ENCODE results near the gene CARS2.
"Not testable (repeated sequence)": the region's sequence is repeated elsewhere in the genome, so short reads cannot be mapped to it uniquely, and the experiment has no call there.

The CARS2 gene

DNA sequence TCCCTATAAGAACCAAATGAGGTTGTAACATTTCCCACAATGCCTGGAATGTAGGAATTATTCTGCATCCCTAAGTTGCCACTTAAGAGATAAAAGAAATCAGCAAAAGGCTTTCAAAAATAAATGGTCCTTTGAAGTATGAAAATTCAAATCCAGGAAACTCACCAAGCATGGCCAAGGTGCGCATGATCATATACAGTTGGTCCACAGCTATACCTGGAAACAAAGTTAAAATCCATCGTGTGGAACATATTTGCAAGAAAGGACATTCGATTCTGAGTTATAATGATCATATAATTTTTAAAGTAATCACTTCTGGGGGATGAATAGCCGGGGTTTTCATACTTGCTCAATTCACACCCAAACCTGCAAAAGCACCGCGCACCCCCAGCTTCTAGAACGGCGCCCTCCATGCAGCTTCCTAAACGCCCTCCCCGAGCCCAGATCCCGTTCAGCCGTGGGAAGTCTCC is 525 bp downstream of the CARS2 start:
- DNase-seq, result no peak

DNA sequence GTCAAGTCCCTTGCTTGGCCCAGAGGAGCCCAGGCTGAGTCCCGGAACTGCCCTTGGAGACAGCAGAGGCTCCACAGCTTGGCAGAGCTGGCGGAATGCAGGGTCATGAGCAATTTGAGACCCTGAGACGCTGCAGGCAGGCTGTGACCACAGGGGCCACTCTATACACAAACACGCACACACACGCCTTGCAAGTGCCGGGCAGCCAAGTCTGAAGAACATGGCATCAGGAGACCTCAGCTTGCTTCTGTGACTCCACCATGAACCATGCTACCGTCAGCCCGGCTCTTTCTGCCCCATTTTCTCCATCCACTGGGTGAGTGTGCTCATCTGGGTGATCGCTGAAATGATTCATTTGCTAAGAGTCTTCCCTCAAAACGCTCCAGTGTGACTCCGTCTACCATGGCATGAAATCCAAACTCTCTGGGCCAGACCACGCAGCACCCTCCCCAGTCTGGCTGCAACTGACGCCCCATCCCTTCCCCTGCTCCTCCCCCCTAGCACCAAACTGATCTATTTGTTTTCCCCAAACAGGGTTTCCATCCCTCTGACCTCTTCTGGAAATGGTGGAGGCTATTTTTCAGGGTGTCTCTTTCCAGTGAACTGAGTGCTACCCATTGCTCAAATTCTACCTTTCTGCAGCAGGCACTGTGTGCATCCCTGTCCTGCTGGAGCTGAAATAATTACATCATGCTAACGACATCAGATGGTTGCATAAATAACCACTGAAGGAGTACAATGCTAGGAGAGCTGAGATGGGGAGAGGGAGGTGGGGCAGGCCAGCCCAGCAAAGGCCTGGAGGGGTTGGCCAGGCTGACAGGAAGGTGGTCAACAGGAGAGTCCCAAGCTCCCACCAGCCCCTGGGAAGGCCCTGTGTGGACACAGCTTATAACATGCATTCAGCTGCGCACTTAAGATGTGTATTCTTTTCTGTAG is 3.1 kb downstream of the CARS2 start:
- DNase-seq, result no peak

DNA sequence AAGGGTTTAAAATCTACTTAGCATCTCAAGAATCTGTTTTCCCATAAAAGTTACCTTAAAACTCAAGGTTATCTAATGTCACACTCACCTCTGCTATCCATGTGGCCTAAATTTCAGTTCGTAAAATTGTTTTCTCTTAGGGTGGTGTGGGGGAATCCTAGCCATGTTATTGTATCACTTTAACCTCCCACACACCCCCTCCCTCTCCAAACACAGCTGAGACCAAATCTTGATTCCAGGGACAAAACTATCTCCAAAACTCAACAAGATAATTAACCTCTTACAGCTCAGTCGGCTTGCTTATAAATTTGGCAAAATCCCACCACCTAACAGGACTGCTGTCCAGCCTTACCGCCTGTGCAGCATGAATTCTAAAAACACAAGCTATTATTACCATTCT is 3.8 kb downstream of the CARS2 start:
- DNase-seq, result no peak

DNA sequence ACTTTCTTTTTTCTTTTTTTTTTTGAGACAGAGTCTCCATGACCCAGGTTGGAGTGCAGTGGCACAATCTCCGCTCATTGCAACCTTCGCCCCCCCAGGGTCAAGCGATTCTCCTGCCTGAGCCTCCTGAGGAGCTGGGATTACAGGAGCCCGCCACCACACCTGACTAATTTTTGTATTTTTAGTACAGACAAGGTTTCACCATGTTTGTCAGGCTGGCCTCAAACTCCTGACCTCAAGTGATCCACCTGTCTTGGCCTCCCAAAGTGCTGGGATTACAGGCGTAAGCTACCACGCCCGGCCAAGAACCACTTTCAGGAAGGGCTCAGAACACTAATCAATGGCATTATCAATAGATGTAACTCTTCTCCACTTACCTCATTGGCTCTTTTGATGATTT is 4.9 kb downstream of the CARS2 start:
- DNase-seq, result not testable (repeated sequence)

DNA sequence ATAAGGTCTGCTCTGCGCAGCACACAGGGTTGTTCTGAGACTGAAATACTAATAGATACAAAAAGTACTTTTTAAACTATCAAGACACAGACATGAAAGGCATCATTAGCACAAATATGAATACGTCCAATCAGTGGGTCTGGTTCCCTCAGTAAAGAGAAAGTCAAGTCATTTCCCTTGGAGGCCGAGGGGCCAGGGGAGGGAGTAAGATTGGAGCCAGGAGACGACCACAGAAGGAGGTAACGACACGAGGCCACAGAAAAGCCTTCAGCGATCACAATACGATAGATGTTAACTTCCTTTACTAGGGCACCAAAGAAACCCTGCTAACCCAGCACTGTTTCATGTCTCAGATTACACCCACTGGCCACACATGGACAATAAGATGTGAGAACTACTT is 5.3 kb downstream of the CARS2 start:
- no peak for DNase-seq

GRCh38 chr13:110700186-110700585 is 5.7 kb downstream of the CARS2 start:
- no peak for DNase-seq

DNA sequence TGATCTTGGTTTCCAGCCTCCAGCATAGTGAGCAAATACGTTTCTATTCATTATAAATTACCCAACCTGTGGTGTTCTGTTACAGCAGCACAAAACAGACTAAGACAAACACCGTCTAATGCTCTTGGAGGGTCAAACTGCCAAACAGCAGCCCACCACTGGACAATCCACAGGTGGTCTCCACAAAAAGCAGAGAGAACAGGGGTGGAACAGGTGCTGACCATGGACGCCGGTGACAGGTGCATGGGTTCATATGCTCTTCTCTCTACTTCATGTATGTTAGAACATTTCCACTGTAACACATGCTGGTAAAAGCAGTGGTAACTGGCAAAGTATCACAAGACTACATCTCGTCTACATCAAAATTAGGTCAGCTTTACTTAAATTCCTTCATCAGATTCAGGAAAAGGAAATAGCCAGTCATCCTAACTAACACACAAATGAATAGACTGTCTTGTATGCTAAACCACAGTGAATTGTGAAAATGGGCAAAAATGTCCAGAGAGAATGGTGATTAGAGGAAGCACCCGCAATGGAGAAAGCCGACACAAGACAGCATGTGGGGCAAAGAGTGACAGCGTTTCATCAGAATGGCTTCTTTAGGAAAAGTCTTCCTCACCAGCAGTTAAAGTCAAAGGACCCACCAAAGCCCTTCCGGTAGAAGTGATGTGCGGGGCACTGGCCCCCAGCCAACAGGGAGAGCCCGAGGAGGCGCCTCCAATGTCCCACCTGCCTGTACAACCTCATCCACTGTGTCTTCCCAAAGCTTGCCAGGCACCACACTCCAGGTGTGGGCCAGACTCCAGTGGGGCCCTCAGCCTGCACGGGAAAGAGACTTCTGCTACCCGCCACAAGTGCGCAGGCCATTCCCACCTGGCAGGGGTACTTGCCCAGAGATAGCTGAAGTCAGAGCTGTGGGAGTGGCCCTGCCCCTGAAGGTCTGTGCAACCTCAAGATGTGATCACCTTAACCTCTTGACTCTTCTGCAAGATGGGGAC is 6.5 kb downstream of the CARS2 start:
- no peak for DNase-seq

DNA sequence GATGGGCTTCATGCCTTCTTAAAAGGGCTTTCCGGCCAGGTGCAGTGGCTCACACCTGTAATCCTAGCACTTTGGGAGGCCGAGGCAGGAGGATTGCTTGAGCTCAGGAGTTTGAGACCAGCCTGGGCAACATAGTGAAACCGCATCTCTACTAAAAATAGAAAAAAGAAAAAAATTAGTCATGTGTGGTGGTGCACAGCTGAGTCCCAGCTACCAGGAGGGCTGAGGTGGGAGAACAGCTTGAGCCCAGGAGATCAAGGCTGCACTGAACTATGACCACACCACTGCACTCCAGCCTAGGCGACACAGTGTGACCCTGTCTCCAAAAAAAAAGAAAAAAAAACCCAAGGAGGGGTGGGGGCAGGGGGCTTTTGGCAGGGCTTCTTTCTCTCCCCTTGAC is 7.2 kb downstream of the CARS2 start:
- no peak for DNase-seq

DNA sequence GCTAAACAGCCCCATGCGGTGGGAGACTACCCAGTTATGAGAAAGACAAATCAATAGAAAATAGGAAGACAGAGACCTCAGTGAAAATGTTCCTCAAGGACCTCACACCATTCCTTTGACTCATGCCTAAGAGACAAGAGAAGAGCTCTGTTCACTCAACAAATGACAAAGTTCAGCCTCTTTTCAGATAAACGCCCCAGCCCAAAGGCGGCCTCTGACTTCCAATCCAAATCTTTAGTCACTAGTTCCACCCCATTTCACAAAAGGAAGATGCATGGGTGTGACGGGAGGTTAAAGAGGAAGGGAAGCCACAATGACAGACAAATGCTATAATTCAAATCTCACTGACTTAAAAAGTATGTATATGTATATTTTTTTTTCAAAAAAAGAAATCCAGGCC is 8.1 kb downstream of the CARS2 start:
- DNase-seq, result no peak

GRCh38 chr13:110696776-110697175 is 9.1 kb downstream of the CARS2 start:
- DNase-seq, result no peak

GRCh38 chr13:110695774-110696173 is 10.1 kb downstream of the CARS2 start:
- not testable (repeated sequence) for DNase-seq

DNA sequence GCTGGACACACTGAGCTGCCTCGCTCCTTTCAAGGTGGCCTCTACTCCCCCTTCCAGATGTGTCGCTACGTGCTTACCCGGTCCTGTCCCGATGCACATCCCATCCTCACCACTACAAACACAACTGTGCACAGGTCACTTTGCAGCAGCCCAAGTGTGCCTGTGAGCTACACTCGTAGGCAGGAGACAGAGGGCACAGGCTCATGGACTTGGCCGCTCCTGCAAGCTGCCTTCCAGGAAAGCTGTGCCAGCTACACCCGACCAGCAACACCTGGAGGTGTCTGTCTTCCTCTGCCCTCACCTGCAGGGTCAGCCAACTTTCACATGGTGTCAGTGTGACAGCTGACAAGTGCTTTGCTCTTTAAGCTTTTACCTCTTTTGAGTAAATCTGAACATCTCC is 15.4 kb downstream of the CARS2 start:
- no peak for DNase-seq

DNA sequence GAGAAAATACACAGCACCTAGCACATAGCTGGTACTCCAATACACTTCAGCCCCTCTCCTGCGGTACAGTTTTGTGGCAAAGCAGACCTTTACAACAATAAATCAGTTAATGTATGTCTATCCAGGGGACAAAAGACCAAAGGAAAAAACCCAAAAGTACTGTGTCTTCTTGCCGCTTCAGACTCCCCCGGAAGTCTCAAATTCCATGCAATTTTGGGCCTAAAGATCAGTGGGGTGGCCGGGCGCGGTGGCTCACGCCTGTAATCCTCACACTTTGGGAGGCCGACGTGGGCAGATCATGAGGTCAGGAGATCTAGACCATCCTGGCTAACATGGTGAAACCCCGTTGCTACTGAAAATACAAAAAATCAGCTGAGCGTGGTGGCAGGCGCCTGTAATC is 16.2 kb downstream of the CARS2 start:
- no peak for DNase-seq

DNA sequence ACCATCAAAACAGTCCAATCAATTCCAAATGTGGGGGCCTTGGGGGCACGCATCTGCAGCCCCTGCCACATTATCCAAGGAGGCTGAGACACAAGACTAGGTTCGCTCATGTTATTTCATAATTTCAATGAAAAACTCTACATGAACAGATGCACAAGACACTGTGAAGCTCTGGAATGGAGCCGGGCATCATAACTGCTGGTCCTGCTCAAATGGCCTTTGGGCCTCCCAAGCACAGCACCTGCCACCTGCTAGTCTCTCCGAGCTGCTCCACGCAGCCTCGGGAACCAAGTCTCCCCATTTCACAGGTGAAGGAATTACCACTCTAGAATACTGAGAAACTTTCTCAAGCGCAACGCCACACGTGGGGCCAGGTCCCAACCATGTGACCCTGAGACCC is 16.9 kb downstream of the CARS2 start:
- no peak for DNase-seq

DNA sequence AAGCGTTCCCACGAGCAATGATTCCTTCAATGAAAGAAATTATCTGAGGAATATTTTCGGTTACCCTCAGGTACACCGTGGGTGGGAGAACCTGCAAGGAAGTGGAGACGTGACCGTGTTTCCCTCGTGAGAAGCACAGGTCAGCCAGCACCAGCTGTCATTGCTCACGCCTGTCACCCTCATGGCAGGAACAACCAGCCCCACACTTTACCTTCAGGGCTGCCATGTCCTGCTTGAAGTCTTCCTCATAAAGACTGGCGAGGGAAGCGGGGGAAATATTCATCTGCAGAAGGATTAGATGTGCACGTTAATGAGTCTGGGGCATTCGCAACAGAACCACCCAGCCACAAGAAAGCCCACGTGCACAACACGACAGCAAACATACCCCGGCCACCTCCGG is 18.2 kb downstream of the CARS2 start:
- DNase-seq, result no peak

DNA sequence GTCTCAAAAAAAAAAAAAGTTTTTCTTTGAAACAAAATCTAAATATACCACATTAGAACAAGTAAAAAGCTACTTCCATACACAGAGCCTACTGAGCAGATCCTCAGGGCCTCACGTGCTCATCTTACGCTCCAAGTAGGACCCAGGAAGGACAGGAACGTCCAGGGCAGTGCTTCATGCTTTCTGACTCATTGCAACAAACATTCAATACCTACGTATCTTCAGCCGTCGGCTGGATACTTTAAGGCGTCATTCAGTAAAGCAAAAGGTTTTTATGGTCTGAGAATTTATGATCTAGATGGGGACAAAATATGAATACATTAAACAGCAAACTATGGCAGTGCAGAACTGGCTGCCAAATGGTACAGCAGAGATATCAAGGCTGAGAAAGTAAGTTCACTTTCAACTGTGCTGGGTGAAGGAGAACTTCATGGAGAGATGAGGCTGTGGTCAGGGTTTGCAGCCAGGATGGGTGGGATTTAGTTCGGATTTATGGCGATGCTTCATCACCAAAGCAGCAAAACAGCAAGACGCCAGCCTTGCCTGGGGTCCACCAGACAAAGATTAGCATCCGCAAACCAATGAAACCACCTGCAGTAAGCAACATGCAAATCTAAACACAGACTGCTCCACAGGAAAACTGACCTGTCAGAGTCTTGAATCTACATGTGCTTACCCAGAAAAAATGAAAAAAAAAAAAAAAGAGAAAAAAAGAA is 20.5 kb downstream of the CARS2 start:
- no peak for DNase-seq

DNA sequence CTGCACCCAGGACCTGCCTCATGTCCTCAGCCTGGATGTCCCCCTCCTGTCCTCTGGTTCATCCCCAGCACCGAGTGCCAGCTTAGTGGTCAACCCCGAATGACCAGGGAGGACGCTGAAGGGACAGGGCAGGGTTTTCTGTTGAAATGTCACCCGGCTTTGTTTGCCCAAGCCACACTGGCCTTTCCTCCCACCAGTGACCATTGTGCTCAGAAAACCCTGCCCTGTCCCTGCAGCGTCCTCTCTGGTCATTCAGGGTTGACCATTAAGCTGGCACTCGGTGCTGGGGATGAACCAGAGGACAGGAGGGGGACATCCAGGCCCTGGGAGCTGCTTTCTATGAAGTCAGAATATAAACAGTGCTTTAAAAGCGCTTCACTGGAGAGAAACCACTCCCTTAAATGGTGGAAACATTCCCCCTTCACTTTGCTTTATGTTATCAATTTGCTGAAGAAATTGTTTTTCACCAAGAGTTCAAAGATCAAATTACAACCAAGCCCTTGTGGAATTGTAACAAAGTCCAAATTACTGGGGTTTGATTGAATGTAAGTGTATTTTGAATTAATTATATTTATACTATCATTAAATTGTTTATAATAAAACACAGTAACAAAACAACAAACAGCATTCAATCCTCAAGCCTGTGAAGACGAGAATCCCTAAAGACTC is 21.4 kb downstream of the CARS2 start:
- no peak for DNase-seq

DNA sequence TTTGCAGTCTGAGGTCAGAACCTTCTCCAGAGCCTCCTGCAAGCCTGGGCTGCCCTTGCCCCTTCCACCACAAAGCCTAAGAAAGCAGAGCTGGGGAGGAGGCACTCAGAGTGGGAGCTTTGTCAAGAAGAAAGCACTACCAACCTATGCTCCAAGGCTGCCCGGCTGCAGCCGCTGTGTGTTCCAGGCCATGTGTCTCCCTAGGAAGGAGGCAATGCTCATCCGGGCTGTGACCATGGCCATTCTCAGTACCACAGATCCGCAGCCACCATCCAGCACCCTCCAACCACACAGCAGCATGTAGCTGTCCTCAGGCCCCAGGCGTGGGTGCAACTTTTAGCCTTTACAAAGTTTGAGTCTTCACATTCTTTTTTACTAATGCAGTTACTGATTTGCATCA is 22.0 kb downstream of the CARS2 start:
- no peak for DNase-seq

DNA sequence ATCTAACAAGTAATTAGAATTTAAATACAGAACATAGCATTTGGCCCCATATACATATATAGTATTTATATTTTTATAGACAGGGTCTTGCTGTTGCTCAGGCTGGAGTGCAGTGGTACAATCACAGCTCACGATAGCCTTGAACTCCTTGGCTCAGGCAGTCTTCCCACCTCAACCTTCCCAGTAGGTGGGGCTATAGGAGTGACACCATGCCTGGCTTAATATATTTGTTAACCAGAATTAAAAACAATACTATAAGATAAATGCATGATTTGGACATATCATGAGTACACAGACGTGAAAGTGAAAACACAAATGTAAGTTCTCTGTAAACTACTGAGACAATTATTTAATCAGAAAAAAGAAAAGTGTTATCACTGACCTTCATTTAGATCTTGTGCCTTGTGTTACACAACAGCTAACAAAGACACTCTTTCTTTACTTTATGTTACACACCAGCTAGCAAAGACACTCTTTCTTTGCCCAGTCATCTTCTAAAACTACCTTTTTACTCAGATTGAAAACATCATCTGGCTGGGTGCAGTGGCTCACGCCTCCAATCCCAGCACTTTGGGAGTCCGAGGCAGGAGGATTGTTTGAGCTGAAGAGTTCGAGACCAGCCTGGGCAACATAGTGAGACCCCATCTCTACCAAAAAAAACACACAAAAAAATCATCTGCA is 22.6 kb downstream of the CARS2 start:
- DNase-seq, result no peak

- no peak for DNase-seq
Observed at GRCh38 chr13:110682746-110683145, 23.2 kb downstream of the CARS2 start.

GRCh38 chr13:110681868-110682550 is 23.9 kb downstream of the CARS2 start:
- no peak for DNase-seq

All from stimulated activated CD4-positive, alpha-beta T cell treated with anti-CD3 and anti-CD28 coated beads, Interleukin-4, amount 100 ng/mL, for 24 hours (primary cell).